OCI-LY3 (cell line): ENCODE measurements around the gene ZNF680.

Experiments used
- CTCF ChIP-seq: fragments of 200-600, 300-600 bp; sonication (generic); IDR thresholded peaks from 2 replicates; pipeline ENCODE4 v1.5.1; 2014; ENCODE audit warnings: antibody characterized with exemption, low read length, low read depth
- EZH2phosphoT487 ChIP-seq: fragments of 200-600 bp; shearing (Covaris generic); IDR thresholded peaks from 2 replicates; pipeline ENCODE4 v1.6.1; 2018; ENCODE audit warnings: antibody characterized with exemption, mixed run types, low read depth

- TF ChIP-seq CTCF = no peak
- TF ChIP-seq EZH2phosphoT487 = no peak
These were observed 3.7 kb downstream of the ZNF680 start for GRCh38 chr7:64559206-64559605.
